Activated naive CD8-positive, alpha-beta T cell treated with anti-CD3 and anti-CD28 coated beads for 36 hours (primary cell): Measurements from ENCODE around the gene HES4. TPM values are rescaled to one million over a fixed set of nuclear protein-coding genes. Genes with fewer than 3 reads are reported as not detected.
"Not testable (repeated sequence)": the region's sequence is repeated elsewhere in the genome, so short reads cannot be mapped to it uniquely, and the experiment has no call there.

ENCODE experiments used
- DNase-seq: peaks from one replicate; pipeline ENCODE4 v3.0.0; 2021
- H3K27ac Mint-ChIP-seq: one replicate; pipeline ENCODE4 v1.8.0; 2022; ENCODE audit warnings: mild to moderate bottlenecking, moderate library complexity, mixed read lengths
- H3K27me3 Mint-ChIP-seq: one replicate; pipeline ENCODE4 v1.8.0; 2022; ENCODE audit warnings: mild to moderate bottlenecking, mixed read lengths
- H3K36me3 Mint-ChIP-seq: one replicate; pipeline ENCODE4 v1.8.0; 2021; ENCODE audit warnings: mild to moderate bottlenecking, mixed read lengths
- H3K4me1 Mint-ChIP-seq: one replicate; pipeline ENCODE4 v1.8.0; 2021; ENCODE audit warnings: mixed read lengths
- H3K4me3 Mint-ChIP-seq: one replicate; pipeline ENCODE4 v1.8.0; 2022; ENCODE audit warnings: mild to moderate bottlenecking, moderate library complexity, mixed read lengths
- H3K9me3 Mint-ChIP-seq: one replicate; pipeline ENCODE4 v1.8.0; 2022; ENCODE audit warnings: mixed read lengths
- total RNA-seq, 2 experiments: library from RNA; stranded (reverse); gene quantifications; one replicate each; pipeline ENCODE4 v1.2.3, GENCODE V29; 2021

HES4 gene
- total RNA-seq, 2 experiments from 2014 or later, result 0.93 to 1.1 TPM

GRCh38 chr1:1013922-1014648 lies 14.2 kb upstream of the HES4 start:
- H3K27ac Mint-ChIP-seq, result peak overlapping the region; percentile 93
- H3K4me3 Mint-ChIP-seq, result peak overlapping the region; percentile 89
- peaks cover 3% of the 10 kb centered on the region for H3K36me3 Mint-ChIP-seq
- H3K4me1 Mint-ChIP-seq, result peaks cover 24% of the 10 kb centered on the region
- H3K9me3 Mint-ChIP-seq, result no peaks in the 10 kb centered on the region
- DNase-seq, result peak; percentile 31
- H3K27me3 Mint-ChIP-seq, result peaks cover 5% of the 10 kb centered on the region

- Mint-ChIP-seq H3K27me3 (peaks cover 13% of the 10 kb centered on the region), H3K27ac (peak within 1 kb of the TSS; percentile 93), H3K9me3 (no peaks in the 10 kb centered on the region), H3K36me3 (peaks cover 3% of the 10 kb centered on the region), H3K4me3 (peak within 1 kb of the TSS; percentile 89), H3K4me1 (peaks cover 24% of the 10 kb centered on the region)
- DNase-seq, result peak; percentile 89
These were observed 13.4 kb upstream of the HES4 start, which contains the start of gene ISG15 for GRCh38 chr1:1013105-1013921. Gene ISG15, plus strand, starts transcription at chr1:1013497. Its CDS starts 77 bp downstream, at chr1:1013574.

- not testable (repeated sequence) for H3K36me3 Mint-ChIP-seq, DNase-seq, H3K9me3 Mint-ChIP-seq
- H3K4me1 Mint-ChIP-seq, result peaks cover 24% of the 10 kb centered on the region
- H3K27me3 Mint-ChIP-seq, result peaks cover 18% of the 10 kb centered on the region
- H3K27ac Mint-ChIP-seq, result peak overlapping the region; percentile 93
- peak overlapping the region; percentile 89 for H3K4me3 Mint-ChIP-seq
These were observed 12.8 kb upstream of the HES4 start for GRCh38 chr1:1012736-1013104.

- Mint-ChIP-seq H3K27ac (peak overlapping the region; percentile 60), H3K36me3 (no peaks in the 10 kb centered on the region)
These were observed 11.6 kb upstream of the HES4 start for GRCh38 chr1:1011396-1011949.

GRCh38 chr1:1010131-1010530 lies 10.2 kb upstream of the HES4 start:
- not testable (repeated sequence) for H3K9me3 Mint-ChIP-seq, H3K27ac Mint-ChIP-seq, H3K4me3 Mint-ChIP-seq, DNase-seq, H3K36me3 Mint-ChIP-seq
- H3K4me1 Mint-ChIP-seq, result peaks cover 24% of the 10 kb centered on the region
- peaks cover 29% of the 10 kb centered on the region for H3K27me3 Mint-ChIP-seq

More at GRCh38 chr1:1011396-1011949, 11.6 kb upstream of the HES4 start:
- Mint-ChIP-seq H3K4me1 (peaks cover 21% of the 10 kb centered on the region), H3K27me3 (peaks cover 19% of the 10 kb centered on the region), H3K4me3 (no peak overlapping the region), H3K9me3 (no peaks in the 10 kb centered on the region)
- no peak for DNase-seq

- no peaks in the 10 kb centered on the region for H3K9me3 Mint-ChIP-seq
- H3K4me3 Mint-ChIP-seq, result no peak overlapping the region
- peaks cover 61% of the 10 kb centered on the region for H3K27me3 Mint-ChIP-seq
- no peaks in the 10 kb centered on the region for H3K36me3 Mint-ChIP-seq
- DNase-seq, result no peak
- no peak overlapping the region for H3K27ac Mint-ChIP-seq
- peaks cover 12% of the 10 kb centered on the region for H3K4me1 Mint-ChIP-seq
These were observed 6.6 kb upstream of the HES4 start for GRCh38 chr1:1006305-1007159.

- H3K27ac Mint-ChIP-seq, result no peak overlapping the region
These were observed 5.9 kb upstream of the HES4 start for GRCh38 chr1:1005774-1006304.

GRCh38 chr1:1004780-1005697 lies 5.1 kb upstream of the HES4 start:
- DNase-seq, result no peak
- H3K9me3 Mint-ChIP-seq, result no peaks in the 10 kb centered on the region
- H3K27ac Mint-ChIP-seq, result peak overlapping the region; percentile 50

More at GRCh38 chr1:1005774-1006304, 5.9 kb upstream of the HES4 start:
- no peaks in the 10 kb centered on the region for H3K36me3 Mint-ChIP-seq
- DNase-seq, result no peak
- H3K27me3 Mint-ChIP-seq, result peaks cover 63% of the 10 kb centered on the region
- no peak overlapping the region for H3K4me3 Mint-ChIP-seq
- H3K9me3 Mint-ChIP-seq, result no peaks in the 10 kb centered on the region
- peaks cover 10% of the 10 kb centered on the region for H3K4me1 Mint-ChIP-seq

GRCh38 chr1:1004420-1004779 lies 4.5 kb upstream of the HES4 start:
- no peak for DNase-seq
- Mint-ChIP-seq H3K27ac (no peak overlapping the region), H3K4me3 (no peak overlapping the region), H3K36me3 (no peaks in the 10 kb centered on the region), H3K27me3 (peaks cover 68% of the 10 kb centered on the region), H3K4me1 (peaks cover 11% of the 10 kb centered on the region), H3K9me3 (no peaks in the 10 kb centered on the region)

More at GRCh38 chr1:1004780-1005697, 5.1 kb upstream of the HES4 start:
- Mint-ChIP-seq H3K4me3 (no peak overlapping the region), H3K27me3 (peaks cover 68% of the 10 kb centered on the region), H3K4me1 (peaks cover 11% of the 10 kb centered on the region), H3K36me3 (no peaks in the 10 kb centered on the region)

GRCh38 chr1:1003618-1004419 lies 3.9 kb upstream of the HES4 start:
- Mint-ChIP-seq H3K9me3 (no peaks in the 10 kb centered on the region), H3K4me3 (no peak overlapping the region), H3K27me3 (peaks cover 65% of the 10 kb centered on the region), H3K36me3 (no peaks in the 10 kb centered on the region), H3K27ac (no peak overlapping the region), H3K4me1 (peaks cover 11% of the 10 kb centered on the region)
- no peak for DNase-seq

- H3K27me3 Mint-ChIP-seq, result peaks cover 67% of the 10 kb centered on the region
- H3K27ac Mint-ChIP-seq, result no peak overlapping the region
- H3K4me3 Mint-ChIP-seq, result peak overlapping the region; percentile 72
- peaks cover 13% of the 10 kb centered on the region for H3K4me1 Mint-ChIP-seq
- no peaks in the 10 kb centered on the region for H3K36me3 Mint-ChIP-seq
- H3K9me3 Mint-ChIP-seq, result no peaks in the 10 kb centered on the region
- no peak for DNase-seq
These were observed 1.3 kb upstream of the HES4 start for GRCh38 chr1:1001057-1001783.

GRCh38 chr1:1000357-1001056 lies 610 bp upstream of the HES4 start:
- no peaks in the 10 kb centered on the region for H3K9me3 Mint-ChIP-seq
- H3K36me3 Mint-ChIP-seq, result no peaks in the 10 kb centered on the region

More at GRCh38 chr1:1000357-1001056, 610 bp upstream of the HES4 start:
- peaks cover 15% of the 10 kb centered on the region for H3K4me1 Mint-ChIP-seq
- H3K27me3 Mint-ChIP-seq, result peaks cover 67% of the 10 kb centered on the region
- H3K27ac Mint-ChIP-seq, result no peak overlapping the region
- peak overlapping the region; percentile 72 for H3K4me3 Mint-ChIP-seq
- peak; percentile 71 for DNase-seq
